GM12878 (cell line): Measurements from ENCODE around the gene NOSTRIN. TPM values are rescaled to one million over a fixed set of nuclear protein-coding genes. Genes with fewer than 3 reads are reported as not detected.

ENCODE experiments used
- CBX3 ChIP-seq: fragments of 200-600 bp; sonication (generic); IDR thresholded peaks from 2 replicates; pipeline ENCODE4 v1.6.1; 2016; ENCODE audit warnings: low read depth, borderline replicate concordance
- CUX1 ChIP-seq: IDR thresholded peaks from 2 replicates; pipeline ENCODE4 v1.6.1; 2012; ENCODE audit warnings: improper control_type of control experiment, low read depth, low read length; ENCODE audit not compliant: insufficient replicate concordance
- HDAC2 ChIP-seq: fragments of 200-600 bp; sonication (generic); IDR thresholded peaks from 2 replicates; pipeline ENCODE4 v1.6.1; 2017
- MEF2A ChIP-seq: IDR thresholded peaks from 2 replicates; pipeline ENCODE4 v1.6.1; 2011; ENCODE audit warnings: low read depth, mild to moderate bottlenecking, low read length, moderate library complexity; ENCODE audit not compliant: insufficient read depth
- MYC ChIP-seq: IDR thresholded peaks from 2 replicates; pipeline ENCODE4 v1.6.1; 2011; ENCODE audit warnings: mild to moderate bottlenecking, low read length, moderate library complexity, inconsistent platforms; ENCODE audit not compliant: insufficient read depth, insufficient replicate concordance, insufficient read length, severe bottlenecking
- STAT1 ChIP-seq: fragments of 450-650 bp; conservative IDR thresholded peaks from 2 replicates; pipeline ENCODE4 v1.6.1; 2014; ENCODE audit warnings: antibody characterized with exemption, mild to moderate bottlenecking
- WRNIP1 ChIP-seq: IDR thresholded peaks from 2 replicates; pipeline ENCODE4 v1.6.1; 2011; ENCODE audit warnings: low read depth, low read length, improper control_type of control experiment, borderline replicate concordance
- ZBTB33 ChIP-seq: fragments of 450-650 bp; IDR thresholded peaks from 2 replicates; pipeline ENCODE4 v1.6.1; 2017; ENCODE audit warnings: mild to moderate bottlenecking
- polyA plus RNA-seq, 11 experiments: library from polyadenylated mRNA; depleted of rRNA in 4 of 11; unstranded in 6 of 11; stranded (reverse) in 5 of 11; fragments of >200 nt; fragmentation: Nextera tagmentation in 4 of 11; fragmentation: Illumina TruSeq in 1 of 11; extraction: Ambion mirVana in 4 of 11; extraction: Trizol in 1 of 11; gene quantifications; 1 replicate in 1 of 11; 2 replicates in 10 of 11; pipeline versions ENCODE4 v1.2.1 to v1.2.3, GENCODE V29; 2011 to 2016; ENCODE audit warnings: inconsistent platforms in 2 of 11, missing spikeins in 2 of 11, low read depth in 1 of 11
- total RNA-seq, 4 experiments: library from RNA; depleted of rRNA in 3 of 4; stranded (reverse); fragments of >200 nt in 3 of 4; fragmentation: Illumina TruSeq in 1 of 4; extraction: Trizol in 1 of 4; gene quantifications; 2 replicates each; pipeline versions ENCODE4 v1.2.1 to v1.2.3, GENCODE V29; 2013 to 2021

The NOSTRIN gene
- total and polyA plus RNA-seq, 10 of the 15 experiments (the other 5 are each of a cell fraction or from before 2014, with no cell fraction given) = 0.13 to 0.42 (median 0.37) TPM; not detected in 5

GRCh38 chr2:168773719-168774521 lies 28.5 kb upstream of the NOSTRIN start (continued):
- no peak for TF ChIP-seq ZBTB33
- TF ChIP-seq CUX1 = no peak
- no peak for TF ChIP-seq CBX3
- no peak for TF ChIP-seq WRNIP1
- no peak for TF ChIP-seq HDAC2
- no peak for TF ChIP-seq MYC
- no peak for TF ChIP-seq MEF2A
- TF ChIP-seq STAT1 = no peak
- TF ChIP-seq, all 136 proteins: peak for 4
